Testis (tissue), 2 donors: ENCODE results near the gene MINDY4.

Experiments
- POLR2A ChIP-seq: fragments of 450-650 bp; IDR thresholded peaks from one replicate; pipeline ENCODE4 v1.6.1; 2017; ENCODE audit warnings: antibody characterized with exemption, mild to moderate bottlenecking, moderate library complexity
- TF ChIP-seq, protein P1 (sequence below), 3 experiments: fragments of 450-650 bp in 2 of 3; fragments of 200-600 bp in 1 of 3; sonication (generic) in 1 of 3; IDR thresholded peaks; one replicate each; pipeline ENCODE4 v1.5.1; 2016 to 2019; ENCODE audit warnings: antibody characterized with exemption in 3 of 3, mild to moderate bottlenecking in 2 of 3, moderate library complexity in 1 of 3

- TF ChIP-seq, protein P1, sequence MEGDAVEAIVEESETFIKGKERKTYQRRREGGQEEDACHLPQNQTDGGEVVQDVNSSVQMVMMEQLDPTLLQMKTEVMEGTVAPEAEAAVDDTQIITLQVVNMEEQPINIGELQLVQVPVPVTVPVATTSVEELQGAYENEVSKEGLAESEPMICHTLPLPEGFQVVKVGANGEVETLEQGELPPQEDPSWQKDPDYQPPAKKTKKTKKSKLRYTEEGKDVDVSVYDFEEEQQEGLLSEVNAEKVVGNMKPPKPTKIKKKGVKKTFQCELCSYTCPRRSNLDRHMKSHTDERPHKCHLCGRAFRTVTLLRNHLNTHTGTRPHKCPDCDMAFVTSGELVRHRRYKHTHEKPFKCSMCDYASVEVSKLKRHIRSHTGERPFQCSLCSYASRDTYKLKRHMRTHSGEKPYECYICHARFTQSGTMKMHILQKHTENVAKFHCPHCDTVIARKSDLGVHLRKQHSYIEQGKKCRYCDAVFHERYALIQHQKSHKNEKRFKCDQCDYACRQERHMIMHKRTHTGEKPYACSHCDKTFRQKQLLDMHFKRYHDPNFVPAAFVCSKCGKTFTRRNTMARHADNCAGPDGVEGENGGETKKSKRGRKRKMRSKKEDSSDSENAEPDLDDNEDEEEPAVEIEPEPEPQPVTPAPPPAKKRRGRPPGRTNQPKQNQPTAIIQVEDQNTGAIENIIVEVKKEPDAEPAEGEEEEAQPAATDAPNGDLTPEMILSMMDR (IDR thresholded peaks at IDR 0.05), result no peak
- TF ChIP-seq POLR2A, result no peak
Measured at GRCh38 chr7:30744075-30744417, 27.2 kb upstream of the MINDY4 start.
